NCI-H2171 (cell line): ENCODE results near the gene F12.

ENCODE experiments used
- DNase-seq: peaks from one replicate; lab custom pipeline; 2025; lab: John Stamatoyannopoulos, UW

The F12 gene

GRCh38 chr5:177446200-177447065, 37.1 kb upstream of the F12 start, which contains the start of gene PRR7:
Gene PRR7, plus strand, starts transcription at chr5:177446814. Its CDS starts 8,254 bp downstream, at chr5:177455068.
- peak; percentile 43 for DNase-seq

- DNase-seq: no peak
These were observed 36.5 kb upstream of the F12 start for GRCh38 chr5:177445917-177446199.

GRCh38 chr5:177445052-177445916, 35.9 kb upstream of the F12 start:
- DNase-seq: no peak

GRCh38 chr5:177444106-177445051, 35.0 kb upstream of the F12 start:
- no peak for DNase-seq

- no peak for DNase-seq
These were observed 34.0 kb upstream of the F12 start for GRCh38 chr5:177443144-177443983.

- no peak for DNase-seq
These were observed 32.9 kb upstream of the F12 start for GRCh38 chr5:177442066-177442826.

- no peak for DNase-seq
These were observed 31.8 kb upstream of the F12 start for GRCh38 chr5:177440990-177441780.

GRCh38 chr5:177440211-177440989, 31.0 kb upstream of the F12 start:
- DNase-seq: no peak

GRCh38 chr5:177439518-177440053, 30.2 kb upstream of the F12 start:
- no peak for DNase-seq

- no peak for DNase-seq
These were observed 29.1 kb upstream of the F12 start for GRCh38 chr5:177438468-177438867.

- DNase-seq: no peak
These were observed 28.3 kb upstream of the F12 start for GRCh38 chr5:177437623-177438022.

- DNase-seq: no peak
These were observed 26.6 kb upstream of the F12 start for GRCh38 chr5:177435847-177436536.

GRCh38 chr5:177434942-177435738, 25.8 kb upstream of the F12 start:
- no peak for DNase-seq

GRCh38 chr5:177434437-177434836, 25.1 kb upstream of the F12 start:
- no peak for DNase-seq

- no peak for DNase-seq
These were observed 24.4 kb upstream of the F12 start for GRCh38 chr5:177433658-177434217.

GRCh38 chr5:177432839-177433657, 23.7 kb upstream of the F12 start:
- DNase-seq: no peak
